DMS79 (cell line): Measurements from ENCODE around the gene ARPC5.
A peak's percentile ranks its signal among the peaks of the same experiment; 100 is the strongest.
"Not testable (repeated sequence)": the region's sequence is repeated elsewhere in the genome, so short reads cannot be mapped to it uniquely, and the experiment has no call there.

Source experiments
- DNase-seq: peaks from one replicate; lab custom pipeline; 2025; lab: John Stamatoyannopoulos, UW

The ARPC5 gene

GRCh38 chr1:183645531-183645930 is 9.9 kb upstream of the ARPC5 start:
- DNase-seq, result no peak

DNA sequence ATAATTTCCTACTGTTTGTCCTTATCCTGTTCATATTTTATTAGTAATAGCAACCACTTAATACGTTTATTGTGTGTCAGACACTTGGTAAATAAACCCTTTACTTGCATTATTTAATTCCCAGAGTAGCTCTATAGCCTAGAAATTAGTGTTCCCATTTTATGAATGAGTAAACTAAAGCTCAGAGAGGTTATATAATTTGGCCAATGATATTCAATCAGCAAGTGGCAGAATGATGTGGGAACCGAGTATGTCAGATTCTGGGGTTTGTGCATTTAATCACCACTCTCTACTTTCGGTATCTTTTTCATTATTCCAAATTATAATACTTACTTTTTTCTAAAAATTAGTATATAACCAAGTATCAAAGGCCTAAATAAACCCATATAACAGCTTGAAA is 6.6 kb upstream of the ARPC5 start:
- no peak for DNase-seq

DNA sequence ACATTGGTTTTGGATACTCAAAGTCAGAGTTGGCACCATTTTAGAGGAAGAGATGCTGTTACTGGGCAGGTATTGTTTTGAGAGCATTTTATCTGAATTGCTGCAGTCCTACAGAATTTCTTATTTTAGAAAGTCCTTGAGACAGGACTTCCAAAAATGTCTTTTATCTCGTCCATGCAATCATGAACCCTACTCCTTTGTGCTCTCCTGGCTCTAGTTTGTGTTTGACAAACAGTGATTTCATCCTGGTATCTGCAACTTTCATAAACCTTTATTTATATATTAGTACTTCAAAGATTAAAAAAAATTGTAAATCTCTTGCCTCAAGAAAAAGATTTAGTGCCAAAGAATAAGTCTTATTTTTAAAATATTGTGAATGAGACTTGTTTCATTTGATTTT is 4.6 kb upstream of the ARPC5 start:
- no peak for DNase-seq

DNA sequence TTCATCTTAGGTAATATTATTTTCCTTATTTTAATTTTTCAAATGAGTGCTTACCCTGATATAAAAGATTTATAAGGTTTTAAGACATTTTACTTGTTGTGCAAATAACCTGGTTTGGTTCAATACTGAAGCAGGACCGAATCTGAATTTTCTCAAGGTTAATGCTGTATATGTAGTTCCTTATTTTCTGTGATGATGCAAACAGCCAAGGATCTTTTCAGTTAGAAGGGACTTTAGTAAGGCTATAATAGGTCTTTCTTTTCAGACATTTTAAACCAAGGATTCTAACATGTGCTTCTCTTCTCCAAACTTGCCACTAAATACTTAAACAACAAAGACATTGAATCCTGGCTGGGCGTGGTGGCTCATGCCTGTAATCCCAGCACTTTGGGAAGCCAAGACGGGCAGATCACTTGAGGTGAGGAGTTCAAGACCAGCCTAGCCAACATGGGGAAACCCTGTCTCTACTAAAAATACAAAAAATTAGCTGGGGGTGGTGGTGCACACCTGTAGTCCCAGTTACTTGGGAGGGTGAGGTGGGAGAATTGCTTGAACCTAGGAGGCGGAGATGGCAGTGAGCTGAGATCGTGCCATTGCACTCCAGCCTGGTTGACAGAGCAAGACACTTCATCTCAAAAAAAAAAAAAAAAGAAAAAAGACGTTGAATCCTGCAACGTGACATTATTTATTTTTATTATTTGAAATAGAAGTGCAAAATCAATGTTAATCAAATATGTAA is 3.2 kb upstream of the ARPC5 start:
- no peak for DNase-seq

GRCh38 chr1:183636783-183637182 is 1.2 kb upstream of the ARPC5 start:
- DNase-seq, result peak; percentile 7

GRCh38 chr1:183636334-183636682 is 725 bp upstream of the ARPC5 start:
- no peak for DNase-seq

- no peak for DNase-seq
These were observed 431 bp downstream of the ARPC5 start for GRCh38 chr1:183635099-183635605.

GRCh38 chr1:183634429-183635065 is 1.0 kb downstream of the ARPC5 start:
- no peak for DNase-seq

DNA sequence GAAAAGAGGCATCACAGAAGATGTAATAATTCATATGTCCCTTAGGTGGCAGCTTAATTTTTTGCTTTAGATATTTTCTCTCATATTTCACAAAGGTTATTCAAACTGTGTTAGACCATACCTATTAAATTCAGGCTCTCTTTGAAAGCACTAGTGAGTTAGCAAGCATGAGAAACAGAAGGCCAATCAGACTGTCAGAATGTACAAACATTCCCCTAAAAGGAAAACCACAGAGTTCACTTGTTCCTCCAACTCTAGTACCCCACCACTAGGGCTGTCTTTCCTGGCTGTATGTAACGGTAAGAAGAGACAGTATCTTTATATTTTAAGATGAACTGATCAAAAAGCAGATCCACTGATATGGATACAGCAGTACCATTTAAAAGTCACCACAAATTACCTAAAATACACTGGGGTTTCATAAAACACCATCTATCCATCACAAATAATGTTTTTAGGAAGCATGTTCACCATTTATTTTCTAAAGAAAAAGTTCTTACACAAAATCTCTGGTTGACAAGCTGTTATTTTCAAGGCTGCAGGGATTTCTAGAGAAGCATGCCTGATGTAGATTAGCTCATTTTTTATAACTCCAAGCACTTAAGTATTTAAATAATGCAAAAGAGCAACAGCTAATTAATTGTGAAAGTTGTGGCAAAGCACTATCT is 1.8 kb downstream of the ARPC5 start:
- DNase-seq, result peak; percentile 65

DNA sequence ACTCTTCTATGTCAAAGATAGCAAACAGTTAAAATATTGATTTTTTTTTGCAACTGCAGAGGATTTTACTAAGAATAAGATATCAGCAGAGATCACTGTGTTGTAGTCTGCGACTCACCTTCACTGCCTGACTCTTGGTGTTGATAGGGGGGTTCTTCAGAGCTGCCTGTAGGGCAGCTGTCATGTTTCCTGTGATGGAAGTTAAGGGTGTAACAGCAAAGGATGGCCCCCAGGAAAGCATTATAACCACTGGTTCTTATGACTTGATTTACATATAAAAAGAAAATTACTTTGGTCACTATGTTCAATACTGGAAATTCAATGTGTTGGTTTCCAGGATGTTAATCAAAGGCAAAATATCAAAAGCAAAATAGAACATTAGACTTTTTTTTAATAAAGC is 2.6 kb downstream of the ARPC5 start:
- DNase-seq, result no peak

DNA sequence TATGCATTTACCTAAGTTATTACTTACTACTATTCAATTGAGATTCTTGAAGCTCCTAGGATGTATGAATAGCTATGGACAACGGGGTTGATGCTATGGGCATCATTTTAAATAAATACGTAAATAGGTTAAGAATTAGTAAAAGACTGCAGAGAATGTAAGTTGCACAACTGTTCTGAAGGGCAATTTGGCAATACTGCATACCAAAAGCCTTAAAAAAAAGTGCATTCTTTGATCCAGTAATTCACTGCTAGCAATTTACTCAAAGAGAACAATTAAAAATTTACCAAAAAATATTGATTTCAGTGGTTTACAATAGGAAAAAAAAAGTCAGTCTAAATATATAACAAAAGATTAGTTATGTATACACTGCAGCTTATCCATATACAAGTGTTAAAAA is 3.5 kb downstream of the ARPC5 start:
- DNase-seq, result no peak

DNA sequence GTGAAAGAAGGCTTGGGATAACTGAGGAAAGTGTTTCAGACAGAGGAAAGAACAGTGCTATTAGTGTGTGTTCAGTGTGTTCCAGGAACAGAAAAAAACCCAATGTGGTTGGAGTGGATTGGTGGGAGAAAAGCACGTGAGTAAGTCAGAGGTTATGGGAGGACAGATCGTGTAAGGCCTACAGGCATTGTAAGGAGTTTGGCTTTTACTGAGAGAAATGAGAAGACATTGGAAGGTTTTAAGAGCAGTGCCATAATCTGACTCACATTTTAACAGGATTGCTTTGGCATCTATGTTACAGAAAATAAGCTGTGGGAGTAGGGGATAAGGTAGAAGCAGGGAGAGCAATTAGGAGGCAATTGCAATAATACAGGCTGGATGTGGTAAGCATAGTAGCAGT is 4.8 kb downstream of the ARPC5 start:
- DNase-seq, result no peak

GRCh38 chr1:183628537-183628936 is 7.0 kb downstream of the ARPC5 start:
- DNase-seq, result no peak

DNA sequence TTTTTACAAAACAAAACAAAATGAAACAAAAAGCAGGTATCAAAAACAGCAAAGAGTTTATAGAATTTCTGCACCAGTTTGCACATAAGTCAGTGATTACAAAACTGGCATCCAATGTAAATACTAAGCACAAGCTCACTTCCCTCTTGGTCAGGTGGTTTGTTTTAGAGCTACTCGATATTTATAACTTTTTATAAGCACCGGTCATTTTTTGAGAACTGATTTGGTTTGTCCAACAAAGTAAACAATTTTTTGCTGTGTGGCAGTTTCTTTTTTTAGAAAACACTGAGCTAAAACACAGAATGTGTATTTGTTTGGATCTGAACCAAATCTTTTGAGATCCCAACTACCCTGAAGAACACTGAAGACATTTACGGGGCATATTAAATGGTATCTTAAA is 9.3 kb downstream of the ARPC5 start:
- DNase-seq, result not testable (repeated sequence)

GRCh38 chr1:183622884-183623785 is 12.4 kb downstream of the ARPC5 start:
- peak; percentile 15 for DNase-seq

GRCh38 chr1:183622013-183622412 is 13.6 kb downstream of the ARPC5 start:
- no peak for DNase-seq

DNA sequence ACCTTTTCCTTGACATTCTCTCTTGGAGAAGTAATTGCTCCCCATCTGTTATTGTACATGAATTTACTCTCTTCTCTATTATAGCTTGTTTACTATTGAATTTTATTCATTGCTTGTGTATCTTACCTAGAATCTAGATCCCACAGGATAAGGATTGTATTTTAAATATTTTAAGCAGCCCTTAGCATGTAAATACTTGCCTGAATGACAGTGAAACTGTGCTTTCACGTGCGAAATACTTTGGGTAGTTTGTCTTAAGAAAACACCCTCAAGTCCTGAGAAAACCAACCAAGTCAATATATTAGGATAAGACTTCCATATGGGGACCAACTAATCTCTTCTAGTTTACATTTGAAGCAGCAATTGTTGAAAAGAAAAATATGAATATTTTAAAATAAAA is 15.3 kb downstream of the ARPC5 start:
- DNase-seq, result no peak

- DNase-seq, result no peak
These were observed 15.8 kb downstream of the ARPC5 start for GRCh38 chr1:183619781-183620180.

GRCh38 chr1:183618202-183618601 is 17.4 kb downstream of the ARPC5 start:
- DNase-seq, result not testable (repeated sequence)

DNA sequence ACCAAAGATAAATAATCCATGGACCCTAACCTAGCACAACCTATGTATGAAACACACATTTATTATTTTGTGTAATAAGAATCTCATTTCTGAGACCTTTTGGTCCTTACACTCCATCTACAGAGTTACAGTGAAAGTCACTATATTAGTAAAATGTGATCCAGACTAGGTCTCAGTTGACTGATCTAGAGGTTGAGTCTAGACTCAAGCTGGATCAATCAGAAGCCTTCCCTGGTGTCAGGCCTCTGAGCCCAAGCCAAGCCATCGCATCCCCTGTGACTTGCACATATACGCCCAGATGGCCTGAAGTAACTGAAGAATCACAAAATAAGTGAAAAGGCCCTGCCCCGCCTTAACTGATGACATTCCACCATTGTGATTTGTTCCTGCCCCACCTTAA is 22.6 kb downstream of the ARPC5 start:
- not testable (repeated sequence) for DNase-seq

DNA sequence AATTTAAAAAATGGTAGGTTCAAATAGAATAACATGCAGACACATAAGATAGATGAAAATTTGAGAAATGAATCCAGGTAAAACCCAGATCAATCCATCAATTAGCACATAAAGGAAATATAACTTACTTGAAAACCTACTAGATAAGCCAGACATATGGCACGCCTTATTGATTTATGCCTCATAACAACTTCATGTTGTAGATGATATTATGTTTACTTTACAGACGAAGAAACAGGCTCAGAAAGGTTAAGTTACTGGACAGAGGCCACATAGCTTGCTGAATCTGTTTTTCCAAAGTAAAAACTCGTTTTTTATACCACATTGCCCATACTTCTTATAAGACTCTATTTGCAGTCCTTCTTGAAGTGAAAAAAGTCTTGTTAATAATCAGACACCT is 23.2 kb downstream of the ARPC5 start:
- DNase-seq, result no peak

GRCh38 chr1:183611021-183611420 is 24.6 kb downstream of the ARPC5 start:
- no peak for DNase-seq
